OCI-LY7 (cell line): ENCODE data around the gene SMYD1. TPM values are rescaled to one million over a fixed set of nuclear protein-coding genes. Genes with fewer than 3 reads are reported as not detected.

Experiments used
- BruUV-seq: library from RNA; stranded (reverse); fragments of 400-500 nt; replicated peaks from 2 replicates; lab custom pipeline; 2021; lab: Mats Ljungman, UMichigan
- CTCF ChIA-PET: fragments of 300-600 bp; sonication (Branson Sonifier 250); formaldehyde crosslinking; loops from one replicate; lab custom pipeline; 2022; ENCODE audit warnings: antibody characterized with exemption; ENCODE audit not compliant: unreplicated experiment; lab: Charles Lee
- POLR2A ChIA-PET: fragments of 300-600 bp; sonication (Branson Sonifier 250); formaldehyde crosslinking; loops from one replicate; lab custom pipeline; 2022; ENCODE audit warnings: antibody characterized with exemption; lab: Charles Lee
- DNase-seq: peaks from one replicate; pipeline ENCODE4 v3.0.0-alpha.2; 2015; ENCODE audit warnings: low spot score
- H2AFZ ChIP-seq: fragments of 200-600 bp; sonication (generic), shearing (Covaris generic); 2 replicates; pipeline ENCODE4 v1.6.1; 2014; ENCODE audit warnings: mild to moderate bottlenecking, antibody characterized with exemption, low read length, moderate library complexity
- H3K27ac ChIP-seq: fragments of 200-600 bp; sonication (generic); 2 replicates; pipeline ENCODE4 v1.5.1; 2014; ENCODE audit warnings: mixed run types, low read depth, mild to moderate bottlenecking, moderate library complexity, low read length, inconsistent platforms; ENCODE audit not compliant: poor library complexity, severe bottlenecking
- H3K36me3 ChIP-seq: fragments of 200-600 bp; sonication (generic); 2 replicates; pipeline ENCODE4 v1.6.1; 2014; ENCODE audit warnings: mild to moderate bottlenecking, antibody characterized with exemption, low read length, moderate library complexity, mixed read lengths; ENCODE audit not compliant: insufficient read depth
- H3K4me1 ChIP-seq: fragments of 200-600 bp; sonication (generic); 2 replicates; pipeline ENCODE4 v1.5.1; 2014; ENCODE audit warnings: mild to moderate bottlenecking, low read length; ENCODE audit not compliant: insufficient read depth, poor library complexity, severe bottlenecking
- H3K4me2 ChIP-seq: fragments of 200-600 bp; sonication (generic); 2 replicates; pipeline ENCODE4 v1.6.1; 2014; ENCODE audit warnings: mild to moderate bottlenecking, low read length
- H3K4me3 ChIP-seq: fragments of 200-600 bp; sonication (generic); 2 replicates; pipeline ENCODE4 v1.5.1; 2014; ENCODE audit warnings: mild to moderate bottlenecking, low read depth, low read length; ENCODE audit not compliant: poor library complexity, severe bottlenecking
- H3K79me2 ChIP-seq: fragments of 200-600 bp; sonication (generic); 2 replicates; pipeline ENCODE4 v1.6.1; 2016; ENCODE audit warnings: low read depth, mild to moderate bottlenecking, low read length, moderate library complexity, mixed read lengths; ENCODE audit not compliant: insufficient read depth
- H3K9me2 ChIP-seq: fragments of 200-600 bp; sonication (generic); 2 replicates; pipeline ENCODE4 v1.6.1; 2016; ENCODE audit warnings: mild to moderate bottlenecking, low read length, mixed read lengths; ENCODE audit not compliant: insufficient read depth
- H3K9me3 ChIP-seq: fragments of 200-600 bp; sonication (generic); 2 replicates; pipeline ENCODE4 v1.6.1; 2014; ENCODE audit warnings: mild to moderate bottlenecking, mixed run types, low read length, mixed read lengths
- H4K20me1 ChIP-seq: fragments of 200-600 bp; sonication (generic); 2 replicates; pipeline ENCODE4 v1.6.1; 2014; ENCODE audit warnings: mild to moderate bottlenecking, antibody characterized with exemption, low read length, moderate library complexity, mixed read lengths; ENCODE audit not compliant: insufficient read depth
- EZH2phosphoT487 ChIP-seq: fragments of 200-600 bp; sonication (generic); IDR thresholded peaks from 2 replicates; pipeline ENCODE4 v1.6.1; 2018; ENCODE audit warnings: low read depth, borderline replicate concordance, mild to moderate bottlenecking, mixed run types, antibody characterized with exemption, low read length, moderate library complexity, mixed read lengths
- intact Hi-C: fragments of 100-400 bp; cut with micrococcal nuclease; formaldehyde crosslinking; loops from one replicate; pipeline ENCODE4 v1.10.0; 2022; ENCODE audit not compliant: unreplicated experiment
- total RNA-seq, 2 experiments: library from RNA; depleted of rRNA in 1 of 2; stranded (reverse); fragments of >200 nt in 1 of 2; shearing (Covaris generic) in 1 of 2; gene quantifications; 2 replicates each; pipeline ENCODE4 v1.2.3, GENCODE V29; 2014 to 2022
- TF ChIP-seq, protein P1 (sequence below): fragments of 200-600 bp; sonication (generic); conservative IDR thresholded peaks from 2 replicates; pipeline ENCODE4 v1.5.1; 2014; ENCODE audit warnings: mild to moderate bottlenecking, antibody characterized with exemption, low read length, moderate library complexity, mixed read lengths

SMYD1 gene
- total RNA-seq, 2 experiments from 2014 or later = not detected

DNA sequence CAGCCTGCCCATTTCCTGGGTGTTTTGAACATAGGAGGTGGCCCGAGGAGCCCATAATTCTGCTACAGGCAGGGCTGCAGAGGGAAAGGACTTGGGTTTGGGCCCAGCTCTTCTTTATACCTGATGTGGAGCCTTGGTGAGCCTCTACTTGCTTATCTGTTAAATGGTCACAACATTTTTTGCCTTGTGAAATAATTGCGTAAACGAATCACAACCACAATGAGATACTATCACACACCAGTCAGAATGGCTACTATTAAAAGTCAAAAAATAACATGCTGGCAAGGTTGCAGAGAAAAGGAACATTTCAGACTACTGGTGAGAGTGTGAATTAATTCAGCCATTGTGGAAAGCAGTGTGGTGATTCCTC is 64.4 kb downstream of the SMYD1 start:
- BruUV-seq = no TSS peak
- intact Hi-C loops = no loop called here
- CTCF ChIA-PET = no interaction called here

DNA sequence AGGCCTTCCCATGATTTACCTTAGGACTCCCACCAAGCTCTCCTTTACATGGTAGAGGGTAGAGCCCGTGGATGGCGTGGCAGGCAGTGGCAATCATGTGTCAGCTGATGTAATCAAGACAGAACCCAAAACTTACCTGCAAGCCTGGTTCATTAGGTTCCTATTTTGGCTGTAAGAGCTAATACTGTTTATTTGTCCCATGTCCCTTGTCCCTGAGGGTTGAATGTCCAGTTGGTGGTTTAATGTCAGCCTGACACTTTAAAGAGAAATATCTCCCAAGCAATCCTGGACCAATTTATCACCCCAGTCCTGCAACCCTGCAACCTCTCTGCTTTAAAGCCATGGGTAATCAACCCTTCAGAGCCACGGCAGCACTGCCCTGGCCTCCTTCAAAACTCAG is 66.2 kb downstream of the SMYD1 start:
- intact Hi-C loops = no loop called here
- POLR2A ChIA-PET = no interaction called here
- BruUV-seq = no TSS peak

More for the DNA sequence above, 64.4 kb downstream of the SMYD1 start:
- POLR2A ChIA-PET = no interaction called here
- H3K4me1 ChIP-seq = no peaks in the 10 kb centered on the region
- H3K79me2 ChIP-seq = no peaks in the 10 kb centered on the region
- no peak overlapping the region for H3K4me3 ChIP-seq
- no peak for DNase-seq
- no peak overlapping the region for H3K4me2 ChIP-seq
- no peaks in the 10 kb centered on the region for H3K9me2 ChIP-seq
- TF ChIP-seq, protein P1, sequence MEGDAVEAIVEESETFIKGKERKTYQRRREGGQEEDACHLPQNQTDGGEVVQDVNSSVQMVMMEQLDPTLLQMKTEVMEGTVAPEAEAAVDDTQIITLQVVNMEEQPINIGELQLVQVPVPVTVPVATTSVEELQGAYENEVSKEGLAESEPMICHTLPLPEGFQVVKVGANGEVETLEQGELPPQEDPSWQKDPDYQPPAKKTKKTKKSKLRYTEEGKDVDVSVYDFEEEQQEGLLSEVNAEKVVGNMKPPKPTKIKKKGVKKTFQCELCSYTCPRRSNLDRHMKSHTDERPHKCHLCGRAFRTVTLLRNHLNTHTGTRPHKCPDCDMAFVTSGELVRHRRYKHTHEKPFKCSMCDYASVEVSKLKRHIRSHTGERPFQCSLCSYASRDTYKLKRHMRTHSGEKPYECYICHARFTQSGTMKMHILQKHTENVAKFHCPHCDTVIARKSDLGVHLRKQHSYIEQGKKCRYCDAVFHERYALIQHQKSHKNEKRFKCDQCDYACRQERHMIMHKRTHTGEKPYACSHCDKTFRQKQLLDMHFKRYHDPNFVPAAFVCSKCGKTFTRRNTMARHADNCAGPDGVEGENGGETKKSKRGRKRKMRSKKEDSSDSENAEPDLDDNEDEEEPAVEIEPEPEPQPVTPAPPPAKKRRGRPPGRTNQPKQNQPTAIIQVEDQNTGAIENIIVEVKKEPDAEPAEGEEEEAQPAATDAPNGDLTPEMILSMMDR = no peak
- TF ChIP-seq EZH2phosphoT487 = no peak
- H4K20me1 ChIP-seq = no peaks in the 10 kb centered on the region
- H3K27ac ChIP-seq = no peak overlapping the region
- no peaks in the 10 kb centered on the region for H3K9me3 ChIP-seq
- H2AFZ ChIP-seq = no peak overlapping the region
- H3K36me3 ChIP-seq = no peaks in the 10 kb centered on the region

DNA sequence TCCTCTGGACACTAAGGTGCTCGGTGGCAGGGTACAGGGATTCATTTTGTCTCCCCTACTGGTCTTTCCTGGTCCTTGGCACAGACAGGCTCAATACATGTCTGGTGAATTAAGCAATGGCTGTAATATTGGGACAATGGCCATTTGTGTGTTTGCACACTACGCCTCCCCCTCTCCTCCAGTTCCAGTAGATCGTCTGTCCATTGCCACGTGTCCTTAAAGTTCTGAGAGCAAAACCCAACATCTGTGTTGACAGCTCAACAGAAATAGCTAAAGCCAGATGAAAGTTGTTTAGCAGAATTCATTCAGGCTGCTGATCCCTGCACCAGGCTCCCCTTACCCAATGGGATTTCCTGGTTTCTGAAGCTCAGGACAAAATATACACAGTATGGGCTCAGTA is 69.2 kb downstream of the SMYD1 start:
- Histone ChIP-seq H3K79me2 (no peaks in the 10 kb centered on the region), H2AFZ (no peak overlapping the region), H3K36me3 (no peaks in the 10 kb centered on the region), H3K9me2 (no peaks in the 10 kb centered on the region), H4K20me1 (no peaks in the 10 kb centered on the region), H3K27ac (no peak overlapping the region), H3K4me2 (no peak overlapping the region), H3K4me1 (no peaks in the 10 kb centered on the region), H3K9me3 (no peaks in the 10 kb centered on the region), H3K4me3 (no peak overlapping the region)
- POLR2A ChIA-PET = interaction anchor here (0.6 kb wide), 1 partner anchor 68 kb away, joined by 6 read pairs; no protein-coding TSS in a partner anchor
- no TSS peak for BruUV-seq
- intact Hi-C loops = no loop called here
- CTCF ChIA-PET = no interaction called here
- TF ChIP-seq EZH2phosphoT487 = no peak
- no peak for DNase-seq

More for the DNA sequence above, 66.2 kb downstream of the SMYD1 start:
- CTCF ChIA-PET = no interaction called here
- Histone ChIP-seq H3K79me2 (no peaks in the 10 kb centered on the region), H3K27ac (no peak overlapping the region), H3K4me2 (no peak overlapping the region), H4K20me1 (no peaks in the 10 kb centered on the region), H3K4me3 (no peak overlapping the region), H3K4me1 (no peaks in the 10 kb centered on the region), H3K9me3 (no peaks in the 10 kb centered on the region), H2AFZ (no peak overlapping the region), H3K36me3 (no peaks in the 10 kb centered on the region), H3K9me2 (no peaks in the 10 kb centered on the region)
- DNase-seq = no peak
- TF ChIP-seq, protein P1 = no peak
- TF ChIP-seq EZH2phosphoT487 = no peak
